Astrocyte of the cerebellum (primary cell): ENCODE data around the gene VIP.

Source experiments
- DNase-seq: peaks from one replicate; pipeline ENCODE4 v3.0.0-alpha.2; 2011; ENCODE audit warnings: low read depth
- H3K4me3 ChIP-seq: 2 replicates; pipeline ENCODE4 v1.5.1; 2011; ENCODE audit warnings: mild to moderate bottlenecking, low read depth, low read length, moderate library complexity
- in situ Hi-C: cut with HindIII; loops from 2 replicates; pipeline ENCODE4 v1.10.0; 2017; ENCODE audit warnings: low sequenced_read_pairs
- TF ChIP-seq, protein P1 (sequence below): IDR thresholded peaks from 2 replicates; pipeline ENCODE4 v1.5.1; 2012; ENCODE audit warnings: low read length, low read depth, moderate library complexity, mild to moderate bottlenecking; ENCODE audit errors: missing control alignments

Gene VIP

GRCh38 chr6:152804150-152804549 lies 53.6 kb downstream of the VIP start:
- no peak overlapping the region for H3K4me3 ChIP-seq
- TF ChIP-seq, protein P1, sequence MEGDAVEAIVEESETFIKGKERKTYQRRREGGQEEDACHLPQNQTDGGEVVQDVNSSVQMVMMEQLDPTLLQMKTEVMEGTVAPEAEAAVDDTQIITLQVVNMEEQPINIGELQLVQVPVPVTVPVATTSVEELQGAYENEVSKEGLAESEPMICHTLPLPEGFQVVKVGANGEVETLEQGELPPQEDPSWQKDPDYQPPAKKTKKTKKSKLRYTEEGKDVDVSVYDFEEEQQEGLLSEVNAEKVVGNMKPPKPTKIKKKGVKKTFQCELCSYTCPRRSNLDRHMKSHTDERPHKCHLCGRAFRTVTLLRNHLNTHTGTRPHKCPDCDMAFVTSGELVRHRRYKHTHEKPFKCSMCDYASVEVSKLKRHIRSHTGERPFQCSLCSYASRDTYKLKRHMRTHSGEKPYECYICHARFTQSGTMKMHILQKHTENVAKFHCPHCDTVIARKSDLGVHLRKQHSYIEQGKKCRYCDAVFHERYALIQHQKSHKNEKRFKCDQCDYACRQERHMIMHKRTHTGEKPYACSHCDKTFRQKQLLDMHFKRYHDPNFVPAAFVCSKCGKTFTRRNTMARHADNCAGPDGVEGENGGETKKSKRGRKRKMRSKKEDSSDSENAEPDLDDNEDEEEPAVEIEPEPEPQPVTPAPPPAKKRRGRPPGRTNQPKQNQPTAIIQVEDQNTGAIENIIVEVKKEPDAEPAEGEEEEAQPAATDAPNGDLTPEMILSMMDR = no peak
- in situ Hi-C loops = no loop called here
- DNase-seq = no peak
